Measurements from ENCODE around the gene CCHCR1. TPM values are rescaled to one million over a fixed set of nuclear protein-coding genes. Genes with fewer than 3 reads are reported as not detected.

The CCHCR1 gene
- total and polyA plus RNA-seq, 2 of the 8 experiments (the other 6 are each of a cell fraction or from before 2014, with no cell fraction given), result 20.9 to 38.0 TPM

DNA sequence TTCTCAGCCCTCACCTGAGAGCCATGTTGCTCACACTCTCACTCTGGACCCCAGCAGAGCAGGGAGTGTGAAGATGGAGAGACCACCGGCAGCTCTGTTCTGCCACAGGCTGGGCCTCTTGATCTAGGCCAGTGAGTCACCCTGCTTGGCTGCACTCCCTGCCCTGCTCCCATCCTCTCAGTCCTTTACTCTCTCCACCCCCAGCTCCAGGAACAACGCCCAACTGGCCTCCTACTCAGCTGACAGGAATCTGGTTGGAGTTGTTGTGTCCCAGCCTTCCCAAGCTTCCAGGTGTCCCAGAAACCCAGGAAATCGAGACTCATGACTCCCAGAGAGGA, 43.1 kb downstream of the CCHCR1 start, which contains the start of gene PSORS1C1 (continued):
- no peak for TF ChIP-seq RBBP5 (IDR thresholded peaks at IDR 0.05; ENCODE audit: borderline replicate concordance, low read depth, low read length)
- TF ChIP-seq BRCA1 (IDR thresholded peaks at IDR 0.05; ENCODE audit: low read depth, low read length), result no peak
